Heart right ventricle (tissue), 16 donors: ENCODE data around the gene RHEX. TPM values are rescaled to one million over a fixed set of nuclear protein-coding genes. Genes with fewer than 3 reads are reported as not detected.

Experiments
- ATAC-seq, 8 donors: fragments of 200-7000 bp; cut with Tn5 transposase; one replicate each; pipeline ENCODE4 v1.9.1; 2020; ENCODE audit warnings: mild to moderate bottlenecking in 8 of 8, moderate library complexity in 8 of 8, moderate number of reproducible peaks in 1 of 8
- DNase-seq, 2 donors: peaks; one replicate each; pipeline ENCODE4 v3.0.0-alpha.2; 2020
- H3K27ac ChIP-seq, 10 donors: fragments of 200-600 bp; sonication (generic) in 2 of 10; one replicate each; pipeline versions ENCODE4 v1.5.0 to v1.8.0; 2020 to 2022; ENCODE audit warnings: mild to moderate bottlenecking in 3 of 10
- H3K27me3 ChIP-seq, 7 donors: fragments of 200-600 bp; one replicate each; pipeline ENCODE4 v1.8.0; 2021 to 2022; ENCODE audit warnings: mild to moderate bottlenecking in 2 of 7
- H3K36me3 ChIP-seq, 9 donors: fragments of 200-600 bp; sonication (generic) in 1 of 9; one replicate each; pipeline versions ENCODE4 v1.5.0 to v1.8.0; 2020 to 2022; ENCODE audit warnings: mild to moderate bottlenecking in 2 of 9
- H3K4me1 ChIP-seq, 9 donors: fragments of 200-600 bp; sonication (generic) in 1 of 9; one replicate each; pipeline versions ENCODE4 v1.5.0 to v1.8.0; 2020 to 2022; ENCODE audit warnings: mild to moderate bottlenecking in 4 of 9
- H3K4me3 ChIP-seq, 10 donors: fragments of 200-600 bp; sonication (generic) in 2 of 10; one replicate each; pipeline versions ENCODE4 v1.5.0 to v1.8.0; 2020 to 2022; ENCODE audit warnings: mild to moderate bottlenecking in 7 of 10, moderate library complexity in 2 of 10
- H3K9me3 ChIP-seq, 11 donors: fragments of 200-600 bp in 10 of 11; sonication (generic) in 2 of 11; one replicate each; pipeline versions ENCODE4 v1.5.0 to v1.8.0; 2013 to 2022; ENCODE audit warnings: mild to moderate bottlenecking in 2 of 11, control low read depth in 1 of 11, moderate library complexity in 1 of 11
- WGBS, 2 donors: extraction: QIAGEN DNeasy Blood & Tissue Kit; methylation state at CpG; one replicate each; pipeline ENCODE4 v1.1.7; 2013; ENCODE audit warnings: inconsistent platforms in 1 of 2; 5-methylcytosine and 5-hydroxymethylcytosine counted together
- intact Hi-C, 10 donors: fragments of 100-400 bp; cut with DNase I; formaldehyde crosslinking; loops; one replicate each; pipeline versions ENCODE4 v1.11.1 to v1.14.2; 2022
- polyA plus RNA-seq, 2 donors: library from polyadenylated mRNA; stranded (reverse); fragments of 200-250 nt; gene quantifications; one replicate each; pipeline ENCODE4 v1.2.3, GENCODE V29; 2013
- total RNA-seq, 10 donors: library from RNA; stranded (reverse); fragmentation: NEBNext Ultra II Directional in 3 of 10; extraction: Animal tissue kit (Norgen Biotek cat#: 25700) in 3 of 10; gene quantifications; one replicate each; pipeline versions ENCODE4 v1.2.1 to v1.2.4, GENCODE V29; 2021 to 2023
- TF ChIP-seq, protein P1 (sequence below), 9 donors: fragments of 200-600 bp; sonication (generic) in 2 of 9; IDR thresholded peaks; one replicate each; pipeline versions ENCODE4 v1.5.0 to v1.8.0; 2021 to 2022; ENCODE audit warnings: antibody characterized with exemption in 9 of 9, mild to moderate bottlenecking in 5 of 9, moderate library complexity in 1 of 9
- donor health status: Arrhythmogenic right ventricular cardiomyopathy.
- donor health status: ischemic (EF 13 %, LVEDD 7.1; RV severe dilation, severe dysfunction).
- donor health status: healthy with polysubstance abuse.
- donor health status: DM: no; HTN: yes; CAD: no.
- donor health status: DM: no; HTN: no; CAD: no.
- donor health status: ischemic (EF 25% LVEDD 6.9; RV normal size, moderate dysfunction).
- donor health status: ischemic (EF 25% LVEDD 5.7; RV mildly dilated, moderate dysfunction).
- donor health status: healthy.
- donor health status: DM: yes; HTN: yes; CAD: no.
- donor health status: Ischemic cardiomyopathy.
- donor health status: ischemic (EF 35%, LVEDD 5.7; RV mildly dilated, moderate dysfunction).
- donor health status: nonischemic (EF 11% LVEDD 7.7; RV severe dilation, severe dysfunction).
- donor health status: DM: yes; HTN: yes; CAD: no.
- donor health status: PGD.
- donor health status: ischemic (EF 29% LVEDD 5.4; RV normal size, mild dysfunction).
- donor health status: nonischemic (EF 23%, LVEDD 6.1; RV moderate dilation, normal function).

RHEX gene
- total and polyA plus RNA-seq, 12 donors, result 0.22 to 1.2 TPM; not detected in 10

GRCh38 chr1:206136241-206136640 lies 83.3 kb downstream of the RHEX start:
- Histone ChIP-seq H3K4me3 (no peak overlapping the region), H3K36me3 (no peaks in the 10 kb centered on the region), H3K27ac (no peak overlapping the region), H3K27me3 (peaks cover 0 to 6% (median 0%) of the 10 kb centered on the region in 7 donors), H3K9me3 (peaks cover 0 to 4% (median 0%) of the 10 kb centered on the region in 11 donors), H3K4me1 (peaks cover 0 to 3% (median 0%) of the 10 kb centered on the region in 9 donors)
- DNase-seq, result no peak
- no peak for ATAC-seq
- intact Hi-C loops, result no loop called here
- TF ChIP-seq, protein P1, sequence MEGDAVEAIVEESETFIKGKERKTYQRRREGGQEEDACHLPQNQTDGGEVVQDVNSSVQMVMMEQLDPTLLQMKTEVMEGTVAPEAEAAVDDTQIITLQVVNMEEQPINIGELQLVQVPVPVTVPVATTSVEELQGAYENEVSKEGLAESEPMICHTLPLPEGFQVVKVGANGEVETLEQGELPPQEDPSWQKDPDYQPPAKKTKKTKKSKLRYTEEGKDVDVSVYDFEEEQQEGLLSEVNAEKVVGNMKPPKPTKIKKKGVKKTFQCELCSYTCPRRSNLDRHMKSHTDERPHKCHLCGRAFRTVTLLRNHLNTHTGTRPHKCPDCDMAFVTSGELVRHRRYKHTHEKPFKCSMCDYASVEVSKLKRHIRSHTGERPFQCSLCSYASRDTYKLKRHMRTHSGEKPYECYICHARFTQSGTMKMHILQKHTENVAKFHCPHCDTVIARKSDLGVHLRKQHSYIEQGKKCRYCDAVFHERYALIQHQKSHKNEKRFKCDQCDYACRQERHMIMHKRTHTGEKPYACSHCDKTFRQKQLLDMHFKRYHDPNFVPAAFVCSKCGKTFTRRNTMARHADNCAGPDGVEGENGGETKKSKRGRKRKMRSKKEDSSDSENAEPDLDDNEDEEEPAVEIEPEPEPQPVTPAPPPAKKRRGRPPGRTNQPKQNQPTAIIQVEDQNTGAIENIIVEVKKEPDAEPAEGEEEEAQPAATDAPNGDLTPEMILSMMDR (IDR thresholded peaks at IDR 0.05), result no peak
- 43 to 44% methylated on average over 2 of the region's 2 CpGs for WGBS, 2 donors

DNA sequence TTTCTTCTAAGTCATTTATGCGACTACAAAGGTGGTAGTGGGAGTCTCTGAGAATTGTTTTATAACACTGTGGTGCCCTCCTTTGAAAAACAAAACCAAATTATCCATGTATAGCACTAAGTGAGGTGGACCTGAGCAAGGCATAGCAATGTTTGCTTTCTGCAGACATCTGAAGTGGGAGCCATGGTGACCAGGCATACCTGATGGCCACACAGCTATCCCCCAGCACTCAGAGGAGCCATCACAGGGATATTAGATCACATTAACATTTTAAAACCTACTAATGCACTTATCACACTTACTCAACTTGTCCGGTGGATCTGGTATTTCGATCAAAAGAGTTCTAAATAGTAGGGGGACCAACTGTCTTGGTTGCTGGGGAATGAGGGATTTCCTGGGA lies 89.0 kb downstream of the RHEX start:
- DNase-seq (no peak), ATAC-seq (no peak)
- Histone ChIP-seq H3K4me3 (no peak overlapping the region), H3K27me3 (peaks cover 0 to 10% (median 0%) of the 10 kb centered on the region in 7 donors), H3K27ac (no peak overlapping the region), H3K36me3 (no peaks in the 10 kb centered on the region), H3K4me1 (peaks cover 0 to 3% (median 0%) of the 10 kb centered on the region in 9 donors), H3K9me3 (peaks cover 0 to 4% (median 0%) of the 10 kb centered on the region in 11 donors)
- intact Hi-C loops, result no loop called here
- TF ChIP-seq, protein P1 (IDR thresholded peaks at IDR 0.05), result no peak
- 86 to 91% methylated on average over 3 of the region's 3 CpGs for WGBS, 2 donors

GRCh38 chr1:206142770-206143169 lies 89.8 kb downstream of the RHEX start:
- intact Hi-C loops, result no loop called here
- Histone ChIP-seq H3K4me3 (no peak overlapping the region), H3K9me3 (peaks cover 0 to 4% (median 0%) of the 10 kb centered on the region in 11 donors), H3K27ac (no peak overlapping the region), H3K36me3 (no peaks in the 10 kb centered on the region), H3K27me3 (peaks cover 0 to 10% (median 0%) of the 10 kb centered on the region in 7 donors), H3K4me1 (peaks cover 0 to 3% (median 0%) of the 10 kb centered on the region in 9 donors)
- 79 to 83% methylated on average over 2 of the region's 2 CpGs for WGBS, 2 donors
- TF ChIP-seq, protein P1 (IDR thresholded peaks at IDR 0.05), result no peak
- DNase-seq, result no peak
- ATAC-seq, result no peak

DNA sequence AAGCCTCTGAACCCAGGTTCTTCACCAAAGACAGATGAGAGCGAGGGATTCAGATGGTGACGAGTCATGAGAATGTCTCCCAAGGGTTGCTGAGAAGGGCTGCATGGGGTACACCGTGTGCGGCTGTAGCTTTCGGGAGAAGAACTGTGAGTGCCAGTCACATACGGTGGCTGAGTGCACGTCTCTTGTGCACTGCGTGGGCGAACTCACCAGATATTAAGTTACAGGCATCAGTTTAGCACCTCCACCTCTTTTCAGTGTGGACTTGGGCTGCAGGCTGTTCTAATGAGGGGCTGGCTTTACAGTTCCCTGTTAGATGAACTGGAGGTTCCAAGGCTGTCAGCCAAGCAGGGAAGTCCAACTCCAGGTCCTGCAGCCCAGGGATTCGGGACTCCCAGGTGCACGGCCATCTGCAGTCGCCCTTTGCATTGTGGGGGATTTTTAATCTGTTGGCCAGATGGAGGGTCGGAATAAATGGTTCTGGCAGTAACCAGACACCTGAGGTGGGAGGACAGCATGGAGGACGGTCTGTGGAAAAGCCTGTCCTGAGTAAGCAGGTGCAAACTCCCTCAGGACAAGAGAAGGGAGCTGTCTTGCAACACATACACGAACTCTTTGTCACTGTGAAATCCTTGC lies 90.7 kb downstream of the RHEX start:
- Histone ChIP-seq H3K36me3 (no peaks in the 10 kb centered on the region), H3K27me3 (peaks cover 0 to 10% (median 0%) of the 10 kb centered on the region in 7 donors), H3K9me3 (no peaks in the 10 kb centered on the region), H3K4me3 (no peak overlapping the region), H3K4me1 (peaks cover 0 to 3% (median 0%) of the 10 kb centered on the region in 9 donors), H3K27ac (no peak overlapping the region)
- WGBS, 2 donors, result 87% methylated on average over 15 of the region's 15 CpGs
- intact Hi-C loops, result no loop called here
- TF ChIP-seq, protein P1 (IDR thresholded peaks at IDR 0.05), result no peak
- ATAC-seq (no peak), DNase-seq (no peak)
